Smooth muscle cell (in vitro differentiated cells): ENCODE data around the gene LRRC10. TPM values are rescaled to one million over a fixed set of nuclear protein-coding genes. Genes with fewer than 3 reads are reported as not detected.

ENCODE experiments used
- DNase-seq: peaks from one replicate; lab custom pipeline; 2025; ENCODE audit not compliant: unreplicated experiment; lab: John Stamatoyannopoulos, UW
- H2AFZ ChIP-seq: fragments of 200-600 bp; sonication (generic); 2 replicates; pipeline ENCODE4 v1.6.0; 2016; ENCODE audit warnings: antibody characterized with exemption, low read depth, mild to moderate bottlenecking
- H3F3A ChIP-seq: fragments of 200-600 bp; sonication (generic); 2 replicates; pipeline ENCODE4 v1.6.0; 2017; ENCODE audit warnings: antibody characterized with exemption, low read depth
- H3K27ac ChIP-seq: fragments of 200-600 bp; sonication (generic); 2 replicates; pipeline ENCODE4 v1.5.1; 2016; ENCODE audit warnings: low read depth, mild to moderate bottlenecking
- H3K27me3 ChIP-seq: fragments of 200-600 bp; sonication (generic); 2 replicates; pipeline ENCODE4 v1.6.1; 2016; ENCODE audit warnings: low read depth, mild to moderate bottlenecking
- H3K36me3 ChIP-seq: fragments of 200-600 bp; sonication (generic); 2 replicates; pipeline ENCODE4 v1.5.1; 2016; ENCODE audit warnings: low read depth
- H3K4me1 ChIP-seq: fragments of 200-600 bp; sonication (generic); 2 replicates; pipeline ENCODE4 v1.5.1; 2016; ENCODE audit warnings: low read depth
- H3K4me2 ChIP-seq: fragments of 200-600 bp; sonication (generic); 2 replicates; pipeline ENCODE4 v1.6.0; 2016; ENCODE audit warnings: mild to moderate bottlenecking
- H3K4me3 ChIP-seq: fragments of 200-600 bp; sonication (generic); 2 replicates; pipeline ENCODE4 v1.5.1; 2016; ENCODE audit warnings: mild to moderate bottlenecking
- H3K79me2 ChIP-seq: fragments of 200-600 bp; sonication (generic); 2 replicates; pipeline ENCODE4 v1.6.0; 2016; ENCODE audit warnings: low read depth, mild to moderate bottlenecking
- H3K9ac ChIP-seq: fragments of 200-600 bp; sonication (generic); 2 replicates; pipeline ENCODE4 v1.6.0; 2016; ENCODE audit warnings: low read depth
- H3K9me3 ChIP-seq: fragments of 200-600 bp; sonication (generic); replicated peaks from 2 replicates; pipeline ENCODE4 v1.5.1; 2016; ENCODE audit warnings: low read depth
- H4K20me1 ChIP-seq: fragments of 200-600 bp; sonication (generic); 2 replicates; pipeline ENCODE4 v1.6.0; 2016; ENCODE audit warnings: low read depth
- WGBS: methylation state at CpG from one replicate; pipeline ENCODE4 v1.1.7; 2016; ENCODE audit warnings: low lambda C conversion rate; 5-methylcytosine and 5-hydroxymethylcytosine counted together
- microRNA-seq: library from miRNA; unstranded; fragments of <30 nt; microRNA quantifications from one replicate; pipeline ENCODE4, GENCODE V29; 2016; ENCODE audit warnings: borderline number of aligned reads
- polyA plus RNA-seq: library from polyadenylated mRNA; unstranded; fragments of >200 nt; fragmentation: Nextera tagmentation; extraction: Ambion mirVana; gene quantifications from 2 replicates; pipeline ENCODE4 v1.2.1, GENCODE V29; 2016
- small RNA-seq: library from RNA; depleted of rRNA; stranded (forward); fragments of <200 nt; gene quantifications from one replicate; pipeline ENCODE3, GENCODE V24; 2014
- total RNA-seq: library from RNA; depleted of rRNA; stranded (reverse); fragments of >200 nt; gene quantifications from 2 replicates; pipeline ENCODE4 v1.2.3, GENCODE V29; 2014
- TF ChIP-seq, protein P1 (sequence below): fragments of 200-600 bp; sonication (generic); IDR thresholded peaks from 2 replicates; pipeline ENCODE4 v1.5.1; 2017; ENCODE audit warnings: borderline replicate concordance, mild to moderate bottlenecking, antibody characterized with exemption; ENCODE audit not compliant: insufficient read depth, poor library complexity, severe bottlenecking

The LRRC10 gene
- total and polyA plus RNA-seq, 2 experiments from 2014 or later, result not detected

- WGBS, result 86% methylated on average over 3 of the region's 3 CpGs
- TF ChIP-seq, protein P1, sequence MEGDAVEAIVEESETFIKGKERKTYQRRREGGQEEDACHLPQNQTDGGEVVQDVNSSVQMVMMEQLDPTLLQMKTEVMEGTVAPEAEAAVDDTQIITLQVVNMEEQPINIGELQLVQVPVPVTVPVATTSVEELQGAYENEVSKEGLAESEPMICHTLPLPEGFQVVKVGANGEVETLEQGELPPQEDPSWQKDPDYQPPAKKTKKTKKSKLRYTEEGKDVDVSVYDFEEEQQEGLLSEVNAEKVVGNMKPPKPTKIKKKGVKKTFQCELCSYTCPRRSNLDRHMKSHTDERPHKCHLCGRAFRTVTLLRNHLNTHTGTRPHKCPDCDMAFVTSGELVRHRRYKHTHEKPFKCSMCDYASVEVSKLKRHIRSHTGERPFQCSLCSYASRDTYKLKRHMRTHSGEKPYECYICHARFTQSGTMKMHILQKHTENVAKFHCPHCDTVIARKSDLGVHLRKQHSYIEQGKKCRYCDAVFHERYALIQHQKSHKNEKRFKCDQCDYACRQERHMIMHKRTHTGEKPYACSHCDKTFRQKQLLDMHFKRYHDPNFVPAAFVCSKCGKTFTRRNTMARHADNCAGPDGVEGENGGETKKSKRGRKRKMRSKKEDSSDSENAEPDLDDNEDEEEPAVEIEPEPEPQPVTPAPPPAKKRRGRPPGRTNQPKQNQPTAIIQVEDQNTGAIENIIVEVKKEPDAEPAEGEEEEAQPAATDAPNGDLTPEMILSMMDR, result no peak
- Histone ChIP-seq H3K27ac (peak overlapping the region; percentile 7), H3K4me2 (no peak overlapping the region), H3F3A (peaks cover 7% of the 10 kb centered on the region), H3K4me3 (no peak overlapping the region), H3K4me1 (peaks cover 5% of the 10 kb centered on the region), H3K9me3 (no peaks in the 10 kb centered on the region), H3K9ac (no peak overlapping the region), H3K79me2 (peaks cover 63% of the 10 kb centered on the region), H4K20me1 (no peaks in the 10 kb centered on the region), H2AFZ (no peak overlapping the region), H3K36me3 (peaks cover 13% of the 10 kb centered on the region), H3K27me3 (no peaks in the 10 kb centered on the region)
- no peak for DNase-seq
These were observed 44.1 kb downstream of the LRRC10 start for GRCh38 chr12:69566603-69567002.

DNA sequence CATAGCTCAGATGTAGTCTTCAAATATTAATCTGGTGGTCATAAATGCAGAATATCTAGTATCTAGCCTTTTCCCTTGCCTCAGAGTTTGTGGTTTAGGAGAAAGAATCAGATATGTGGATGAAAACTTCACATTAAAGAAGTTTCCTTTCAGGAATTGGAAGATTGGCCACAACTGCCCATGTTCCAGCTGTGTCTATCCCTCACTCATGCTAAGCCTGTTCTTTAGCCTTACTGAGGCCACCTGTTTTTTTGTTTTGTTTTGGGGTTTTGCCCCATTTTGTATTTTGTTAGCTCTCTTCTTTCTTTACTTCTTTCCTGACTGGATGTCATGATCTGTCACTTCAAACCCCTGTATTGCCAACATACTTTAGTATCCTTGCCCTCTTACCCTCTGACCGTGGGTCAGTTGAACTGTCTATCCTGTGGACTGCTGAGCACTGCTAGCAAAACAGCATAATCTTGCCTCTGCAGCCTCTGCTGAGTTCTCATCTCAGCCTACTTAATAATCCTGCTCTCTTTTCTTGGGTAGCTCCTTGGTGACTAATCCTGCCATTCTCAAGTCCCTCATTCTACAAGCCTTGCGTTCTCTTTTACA is 47.4 kb downstream of the LRRC10 start:
- no peaks in the 10 kb centered on the region for H4K20me1 ChIP-seq
- H3K36me3 ChIP-seq, result peaks cover 12% of the 10 kb centered on the region
- H3K79me2 ChIP-seq, result peaks cover 88% of the 10 kb centered on the region
- H3K9me3 ChIP-seq, result no peaks in the 10 kb centered on the region
- H3K4me1 ChIP-seq, result no peaks in the 10 kb centered on the region
- no peak overlapping the region for H3K4me2 ChIP-seq
- peaks cover 3% of the 10 kb centered on the region for H3F3A ChIP-seq
- no peak overlapping the region for H3K9ac ChIP-seq
- H3K4me3 ChIP-seq, result no peak overlapping the region
- no peak overlapping the region for H2AFZ ChIP-seq
- no peak overlapping the region for H3K27ac ChIP-seq
- no peaks in the 10 kb centered on the region for H3K27me3 ChIP-seq
- TF ChIP-seq, protein P1, result no peak
- WGBS, result 92% methylated on average over 2 of the region's 2 CpGs
- no peak for DNase-seq

Small RNA genes lying within 50 kb of the gene (microRNA-seq; reads per million reads assigned to microRNA genes)
- not detected for gene MIR3913-1
- not detected for gene MIR3913-2

Small RNA genes lying within 50 kb of the gene (small RNA-seq; reads per million reads assigned to genes)
- gene MIR3913-1, result 3.8 reads per million, percentile 58 among the genes with 10 or more reads in this experiment

Other genes with a start within 250 kb of the LRRC10 start
- gene FRS2, start 140.5 kb downstream of the LRRC10 start, total RNA-seq, result 90.2 and 169 TPM in 2 replicates
- gene FRS2, start 140.5 kb downstream of the LRRC10 start, polyA plus RNA-seq, result 21.6 and 23.8 TPM in 2 replicates
- 236 and 280 TPM in 2 replicates for gene CCT2, start 25.4 kb downstream of the LRRC10 start, total RNA-seq
- 151 and 171 TPM in 2 replicates for gene CCT2, start 25.4 kb downstream of the LRRC10 start, polyA plus RNA-seq
- gene BEST3, start 88.4 kb upstream of the LRRC10 start, total RNA-seq, result 0.54 and 4.0 TPM in 2 replicates
- 0.15 TPM in 1 of 2 replicates, not detected in the other for gene BEST3, start 88.4 kb upstream of the LRRC10 start, polyA plus RNA-seq
- 16.5 and 16.9 TPM in 2 replicates for gene RAB3IP, start 128.0 kb upstream of the LRRC10 start, total RNA-seq
- 2.2 and 9.9 TPM in 2 replicates for gene RAB3IP, start 128.0 kb upstream of the LRRC10 start, polyA plus RNA-seq
- 0.13 TPM in 1 of 2 replicates, not detected in the other for gene MYRFL, start 214.3 kb upstream of the LRRC10 start, total RNA-seq
- gene MYRFL, start 214.3 kb upstream of the LRRC10 start, polyA plus RNA-seq, result not detected in 2 replicates